Putamen (tissue), 1 donor: Measurements from ENCODE around the gene MAPT.

Experiments
- DNase-seq: peaks from one replicate; pipeline ENCODE4 v3.0.0-alpha.2; 2016; ENCODE audit warnings: low spot score

The MAPT gene

GRCh38 chr17:45973946-45974859, 79.8 kb downstream of the MAPT start:
- DNase-seq, result no peak

DNA sequence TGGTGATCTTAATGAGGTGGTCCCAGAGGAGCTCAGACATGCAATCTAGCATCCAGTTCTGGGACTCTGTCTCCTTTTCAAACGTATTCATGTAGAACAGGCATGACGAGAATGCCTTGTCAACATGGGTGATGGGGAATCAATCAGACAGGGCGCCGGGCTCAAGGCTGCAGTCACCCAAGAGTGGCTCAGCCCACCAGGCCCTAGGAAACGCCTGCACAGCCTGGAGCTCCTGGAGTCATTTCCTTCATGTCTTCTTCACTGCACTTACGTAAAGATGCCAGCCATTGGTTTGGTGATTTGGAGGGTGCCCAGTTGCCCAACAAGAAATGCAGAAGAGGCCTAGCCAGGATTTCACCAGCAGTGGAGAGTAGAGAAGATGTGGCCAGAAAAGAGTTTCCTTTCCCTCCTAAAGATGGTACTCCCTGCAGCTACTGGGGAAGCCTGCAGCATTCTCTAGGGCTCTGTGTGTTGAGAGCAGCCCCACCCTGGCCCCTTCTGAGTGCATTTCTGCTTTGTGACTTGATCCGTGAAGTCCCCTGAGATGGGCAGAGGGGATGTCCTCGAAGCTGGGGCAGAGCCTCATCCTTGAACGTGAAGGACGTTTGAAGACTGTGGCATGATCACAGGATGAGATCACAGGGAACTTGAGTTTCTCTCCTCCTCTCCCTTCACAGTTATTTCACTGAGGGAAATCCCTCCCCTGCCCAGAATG, 80.7 kb downstream of the MAPT start:
- DNase-seq, result no peak

DNA sequence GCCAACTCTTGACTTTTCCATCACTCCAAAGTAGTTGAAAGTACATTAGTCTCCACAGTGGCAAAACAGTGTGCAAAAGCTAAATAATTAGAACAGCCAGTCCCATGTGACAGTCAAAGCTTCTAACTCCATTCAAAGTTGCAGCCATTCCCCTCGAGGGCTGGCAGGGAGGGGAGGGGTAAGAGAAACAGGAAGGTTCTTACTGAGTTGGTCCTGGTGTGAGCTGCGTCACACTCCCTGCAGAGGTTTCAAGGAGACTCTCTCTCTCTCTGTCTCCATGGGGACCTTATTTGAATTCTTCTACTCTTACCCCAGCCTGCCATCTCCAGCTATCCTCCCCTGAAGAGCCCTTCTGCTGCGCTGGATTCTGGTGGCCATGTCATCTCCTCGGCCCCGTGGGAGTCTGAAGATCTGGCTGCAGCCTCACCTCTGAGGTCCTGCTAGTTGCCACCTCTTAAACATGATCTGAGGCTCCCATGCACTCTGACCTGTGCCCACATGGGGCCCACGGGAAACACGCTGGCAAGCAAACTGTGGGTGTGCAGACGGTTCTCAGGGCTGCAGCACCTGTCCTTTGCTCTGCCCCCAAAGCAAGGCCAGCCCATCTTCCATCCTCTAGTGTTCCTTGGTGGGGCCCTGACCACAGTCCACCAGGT, 81.4 kb downstream of the MAPT start:
- no peak for DNase-seq

DNA sequence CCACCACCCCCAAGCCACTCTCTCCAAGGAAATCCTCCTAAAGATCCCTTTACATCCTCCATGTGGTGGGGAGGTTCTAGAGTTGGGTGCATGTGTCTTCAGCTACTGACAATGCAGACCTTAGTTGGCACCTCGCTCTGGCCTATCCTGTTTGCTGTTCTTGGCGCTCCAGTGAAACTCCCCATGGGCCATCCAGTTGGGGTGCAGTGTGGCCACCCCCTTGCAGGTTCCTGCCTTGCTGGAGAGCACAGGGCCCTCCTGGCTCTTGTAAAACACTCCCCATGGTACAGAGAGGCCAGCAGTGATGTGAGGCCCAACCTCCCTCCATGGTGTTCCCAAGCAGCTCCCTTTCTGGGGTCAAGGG, 82.0 kb downstream of the MAPT start:
- DNase-seq, result no peak

DNA sequence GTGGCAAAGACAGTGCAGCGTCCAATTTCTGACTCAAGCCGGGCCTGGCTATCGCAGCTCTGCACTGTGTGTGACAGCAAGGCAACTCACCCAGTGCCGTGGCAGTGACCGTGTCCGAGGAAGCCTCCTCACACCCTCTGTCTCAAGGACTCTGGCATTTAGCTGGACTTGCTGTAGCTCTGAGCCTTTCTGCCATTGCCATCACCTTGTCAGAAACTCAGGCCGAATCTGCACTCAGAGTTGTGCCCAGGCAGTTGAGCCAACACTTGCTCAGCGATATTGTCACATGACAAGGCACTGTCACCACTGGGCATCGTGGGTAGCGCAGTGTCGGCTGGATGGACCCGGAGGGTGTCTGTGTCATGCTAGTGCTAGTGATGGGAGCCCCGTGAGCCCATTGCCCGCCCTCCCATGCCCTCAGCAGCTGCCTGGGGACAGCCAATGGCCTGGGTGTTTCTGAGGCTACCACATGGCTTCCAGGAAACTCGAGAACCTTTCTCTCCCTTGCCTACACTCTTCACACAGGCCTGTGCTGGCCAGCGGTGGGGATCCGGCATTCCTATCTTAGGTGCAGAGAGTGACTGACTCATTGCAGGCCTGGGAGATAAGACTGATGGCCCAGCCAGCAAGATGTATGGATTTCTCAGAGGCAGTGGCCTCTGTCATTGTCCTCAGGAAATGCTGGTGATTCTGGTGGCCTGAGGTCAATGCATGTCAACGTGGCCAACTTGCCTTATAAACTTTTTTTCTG, 82.6 kb downstream of the MAPT start:
- DNase-seq, result no peak

DNA sequence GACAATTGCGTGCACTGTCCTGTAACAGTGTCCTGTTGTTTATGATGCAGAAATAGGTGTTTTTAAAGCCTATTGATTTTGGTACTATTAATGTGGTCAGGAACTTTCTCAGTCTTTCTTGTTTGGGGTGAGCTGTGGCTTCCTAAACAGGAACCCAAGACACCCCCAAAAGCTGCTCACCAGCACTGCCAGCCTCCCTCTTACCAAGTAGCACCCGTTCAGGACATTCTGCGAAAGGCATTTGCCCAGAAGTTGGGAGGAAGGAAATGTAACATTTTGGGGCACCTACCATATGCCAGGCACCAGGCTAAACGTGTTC, 83.1 kb downstream of the MAPT start:
- no peak for DNase-seq

DNA sequence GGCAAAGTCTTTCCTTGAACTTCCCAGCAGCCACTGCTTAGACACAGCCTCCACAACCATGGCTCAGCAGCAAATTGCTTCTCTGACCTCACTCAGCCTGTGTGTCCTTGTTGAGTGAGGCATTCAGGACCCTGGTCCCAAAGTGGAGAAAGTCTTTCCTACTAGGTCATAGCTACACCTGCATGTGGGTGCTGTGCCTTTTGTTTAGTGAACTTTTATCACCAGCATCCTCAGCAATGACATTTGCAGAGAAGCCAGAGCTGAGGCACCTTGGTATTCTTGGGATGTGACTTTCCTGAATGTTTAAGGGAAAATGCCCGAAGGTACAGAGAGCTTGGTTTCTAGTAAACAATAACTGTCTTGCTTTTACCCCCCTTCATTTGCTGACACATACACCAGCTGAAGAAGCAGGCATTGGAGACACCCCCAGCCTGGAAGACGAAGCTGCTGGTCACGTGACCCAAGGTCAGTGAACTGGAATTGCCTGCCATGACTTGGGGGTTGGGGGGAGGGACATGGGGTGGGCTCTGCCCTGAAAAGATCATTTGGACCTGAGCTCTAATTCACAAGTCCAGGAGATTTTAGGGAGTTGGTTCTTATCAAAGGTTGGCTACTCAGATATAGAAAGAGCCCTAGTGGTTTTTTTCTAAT, 83.7 kb downstream of the MAPT start:
- no peak for DNase-seq

DNA sequence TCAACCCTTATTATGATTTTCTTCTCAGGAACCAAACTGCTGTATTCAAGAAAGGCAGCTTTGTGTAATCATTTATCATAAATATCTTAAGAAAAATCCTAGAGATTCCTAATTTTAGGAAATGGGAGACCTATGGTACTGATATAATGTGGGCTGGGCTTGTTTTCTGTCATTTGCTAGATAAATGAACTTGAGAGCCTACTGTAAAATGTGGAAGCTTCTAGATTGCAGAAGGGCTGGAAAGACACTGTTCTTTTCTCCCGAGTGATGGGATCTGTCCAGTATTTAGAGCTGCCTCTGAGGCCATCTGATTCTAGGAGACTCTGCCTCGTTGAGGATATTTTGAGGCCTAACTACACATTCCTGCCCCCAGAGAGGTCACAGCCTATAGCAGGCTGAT, 84.8 kb downstream of the MAPT start:
- no peak for DNase-seq

DNA sequence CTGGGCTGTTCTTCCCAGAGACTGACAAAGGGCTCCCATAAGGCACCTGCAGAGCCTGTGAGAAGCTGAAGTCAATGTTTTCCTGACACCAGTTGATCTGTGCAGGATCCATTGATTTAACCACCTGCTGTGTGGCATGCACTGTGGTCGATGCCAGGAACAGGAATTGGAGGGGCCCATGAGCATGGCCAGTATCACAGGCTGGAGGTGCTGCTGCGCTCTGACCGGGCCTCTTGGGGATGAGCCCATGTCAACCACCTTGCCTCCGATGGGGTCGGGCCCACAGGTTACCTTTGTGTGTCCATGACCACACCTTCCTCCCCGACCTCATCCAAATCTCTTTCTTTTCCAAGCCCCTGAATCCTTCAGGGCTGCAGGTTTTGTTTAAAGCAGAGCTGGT, 86.5 kb downstream of the MAPT start:
- DNase-seq, result no peak

DNA sequence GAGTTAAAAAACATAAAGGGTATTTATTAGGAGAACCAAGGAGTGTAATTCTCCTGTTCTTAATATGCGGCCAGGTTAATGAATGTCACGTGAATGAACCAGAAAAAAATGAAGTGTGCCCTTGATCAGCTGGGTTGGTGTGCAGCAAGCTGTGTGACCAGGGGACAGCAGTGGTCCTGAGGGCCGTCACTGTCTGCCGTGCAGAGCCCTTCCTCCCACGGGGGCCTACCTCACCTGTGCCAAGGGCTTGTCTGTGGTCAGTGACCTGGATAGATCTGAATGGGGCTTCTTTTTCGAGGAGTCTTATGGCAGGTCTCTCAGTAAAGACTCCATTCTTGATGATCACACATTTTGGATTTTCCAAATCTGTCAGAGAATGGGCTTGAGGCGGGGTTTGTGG, 87.0 kb downstream of the MAPT start:
- no peak for DNase-seq

GRCh38 chr17:45982791-45983613, 88.6 kb downstream of the MAPT start:
- DNase-seq, result no peak

- DNase-seq, result no peak
Observed at GRCh38 chr17:45983614-45984310, 89.4 kb downstream of the MAPT start.

DNA sequence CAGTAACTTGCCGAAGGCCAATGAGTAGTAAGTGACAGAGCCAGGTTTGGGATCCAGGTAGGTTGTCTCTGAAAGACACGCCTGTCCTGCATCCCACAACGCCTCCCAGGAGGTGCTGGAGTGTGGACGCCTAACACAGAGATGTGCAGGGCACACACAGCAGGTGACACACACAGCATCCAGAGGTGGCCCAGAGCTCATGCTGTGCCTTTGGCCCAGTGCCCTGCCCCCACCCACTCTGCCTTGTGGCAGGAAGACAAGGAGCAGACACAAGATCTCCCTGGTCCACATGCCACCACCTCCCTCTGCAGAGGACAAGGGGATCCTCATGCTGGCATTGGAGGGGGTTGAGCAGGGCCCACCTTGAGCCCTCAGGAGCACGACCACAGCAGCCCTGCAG, 90.0 kb downstream of the MAPT start:
- no peak for DNase-seq

DNA sequence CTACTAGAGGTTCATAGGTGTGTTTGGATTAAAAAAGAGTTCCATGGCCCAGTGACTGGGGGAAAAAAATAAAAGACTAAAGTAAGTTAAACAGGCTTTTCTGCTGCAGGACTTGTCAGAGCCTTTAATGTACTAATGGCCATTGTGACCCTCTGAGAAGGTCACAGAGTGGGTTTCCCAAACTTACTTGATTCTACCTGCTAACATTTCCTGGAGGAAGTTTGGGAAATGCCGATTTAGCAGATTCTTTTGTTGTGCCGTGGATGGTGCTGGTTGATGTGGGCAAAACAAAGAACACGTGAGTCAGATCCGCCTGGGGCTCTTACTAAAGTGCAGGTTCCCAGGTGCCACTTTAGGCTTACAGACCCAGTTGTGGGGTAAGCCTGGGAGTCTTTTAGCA, 91.1 kb downstream of the MAPT start:
- DNase-seq, result no peak

DNA sequence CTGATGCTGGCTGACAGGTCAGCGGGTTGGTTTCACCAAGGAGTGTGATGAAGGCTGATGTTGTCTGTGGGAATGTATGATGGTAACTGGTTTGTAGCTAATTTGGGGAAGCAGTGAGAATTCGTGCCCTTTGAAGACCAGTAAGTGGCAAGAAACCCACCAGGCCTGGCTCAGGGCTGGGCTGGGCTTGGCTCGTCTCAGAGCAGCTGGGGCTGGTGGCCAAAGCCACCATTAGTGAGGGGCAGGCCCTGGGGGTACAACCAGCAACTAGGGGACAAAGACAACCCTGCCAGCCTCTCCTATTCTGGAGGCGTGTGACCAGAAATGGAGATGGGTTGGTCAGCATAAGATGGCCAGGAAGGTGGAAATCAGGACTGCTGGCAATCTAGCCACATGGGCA, 91.7 kb downstream of the MAPT start:
- DNase-seq, result no peak

DNA sequence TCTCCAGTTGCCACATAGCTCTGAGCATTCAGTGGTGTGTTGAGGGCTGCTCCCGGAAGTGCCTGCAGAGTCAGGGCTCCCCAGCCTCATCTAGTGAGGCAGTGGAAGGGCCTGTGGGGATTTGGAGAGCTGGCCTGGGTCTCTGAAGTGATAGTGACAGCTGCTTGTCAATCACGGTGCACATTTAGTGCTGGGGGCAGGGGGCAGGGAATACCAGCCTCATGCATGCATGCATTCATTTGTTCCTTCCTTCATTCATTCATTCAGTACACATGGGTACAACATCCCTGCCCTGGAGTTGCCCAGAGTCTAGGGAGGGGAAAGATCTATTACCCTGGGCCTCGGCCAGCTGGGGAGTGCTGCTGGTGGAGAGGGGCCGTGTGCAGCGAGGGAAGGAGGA, 93.4 kb downstream of the MAPT start:
- DNase-seq, result no peak

GRCh38 chr17:45989759-45990158, 95.4 kb downstream of the MAPT start:
- no peak for DNase-seq

- no peak for DNase-seq
Observed at GRCh38 chr17:45990886-45991285, 96.5 kb downstream of the MAPT start.

GRCh38 chr17:45991341-45991740, 97.0 kb downstream of the MAPT start:
- no peak for DNase-seq

GRCh38 chr17:45992175-45992574, 97.8 kb downstream of the MAPT start:
- DNase-seq, result no peak
